ENCODE data around the gene VPS41.

GRCh38 chr7:38880035-38880434 lies 29.0 kb downstream of the VPS41 start:
- TF ChIP-seq CTCF (IDR thresholded peaks at IDR 0.05; ENCODE audit: low read length) (no peak), EZH2 (optimal IDR thresholded peaks at IDR 0.05; ENCODE audit: low read depth, low read length) (no peak)

All from MM.1S (cell line).